ENCODE results near the gene ABCG5.

- no peak for TF ChIP-seq EZH2 (IDR thresholded peaks at IDR 0.05; ENCODE audit: borderline replicate concordance, low read length)
- no peak for TF ChIP-seq CTCF (IDR thresholded peaks at IDR 0.05; ENCODE audit: low read length)
Measured at GRCh38 chr2:43840965-43841364, 2.3 kb upstream of the ABCG5 start.
